CD4-positive, alpha-beta T cell treated with Interleukin-12 subunit alpha and Interleukin-12 subunit beta, for 1 hour (primary cell): Measurements from ENCODE around the gene BDNF.
"Not testable (repeated sequence)": the region's sequence is repeated elsewhere in the genome, so short reads cannot be mapped to it uniquely, and the experiment has no call there.

Experiments
- DNase-seq: peaks from one replicate; pipeline ENCODE4 v3.0.0-alpha.2; 2020

Gene BDNF

DNA sequence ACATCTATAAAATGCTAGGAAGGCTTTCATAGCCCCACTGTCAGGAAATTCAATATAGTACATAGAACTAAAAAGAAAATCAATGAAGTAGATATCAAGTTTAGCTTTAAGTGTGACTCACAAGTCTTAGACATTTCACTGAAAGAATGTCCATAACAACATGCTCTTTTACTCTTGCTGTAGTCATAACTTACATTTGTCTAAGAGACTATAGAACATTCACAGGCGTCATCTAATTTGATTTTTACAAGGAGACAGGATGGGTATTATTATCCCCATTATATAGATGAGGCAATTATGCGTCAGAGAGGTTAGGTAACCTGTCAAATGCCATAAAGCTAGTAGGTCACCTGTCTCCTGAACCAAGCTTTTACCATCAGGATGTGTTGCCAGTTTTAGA lies 36.9 kb downstream of the BDNF start:
- no peak for DNase-seq

- DNase-seq, result no peak
These were observed 40.1 kb downstream of the BDNF start for GRCh38 chr11:27660171-27660570.

- DNase-seq, result no peak
These were observed 41.6 kb downstream of the BDNF start for GRCh38 chr11:27658535-27659236.

- no peak for DNase-seq
These were observed 43.3 kb downstream of the BDNF start for GRCh38 chr11:27656806-27657483.

- DNase-seq, result no peak
These were observed 43.9 kb downstream of the BDNF start for GRCh38 chr11:27656320-27656719.

GRCh38 chr11:27653990-27654758 lies 46.1 kb downstream of the BDNF start:
- no peak for DNase-seq

- no peak for DNase-seq
These were observed 48.5 kb downstream of the BDNF start for GRCh38 chr11:27651711-27652110.

DNA sequence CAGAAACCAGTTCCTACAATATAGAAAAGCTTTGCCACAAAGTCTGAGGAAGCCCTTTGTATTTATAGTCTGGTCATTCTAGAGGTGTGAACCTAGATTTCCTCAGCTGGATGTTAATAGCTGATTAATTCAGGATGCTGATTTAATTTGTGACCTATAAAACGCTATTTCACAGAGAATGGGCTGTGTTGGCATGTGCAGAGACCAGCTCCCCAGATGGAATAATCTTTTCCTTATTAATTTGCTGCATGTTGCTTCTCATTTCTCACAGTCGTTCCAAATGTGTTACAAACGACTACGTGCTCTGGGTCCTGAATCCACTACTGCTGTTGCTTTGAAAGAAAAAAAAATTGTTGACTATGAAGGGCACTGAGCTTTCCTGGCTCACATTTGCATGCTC lies 49.3 kb downstream of the BDNF start:
- no peak for DNase-seq

- no peak for DNase-seq
These were observed 50.5 kb downstream of the BDNF start for GRCh38 chr11:27649800-27650199.

DNA sequence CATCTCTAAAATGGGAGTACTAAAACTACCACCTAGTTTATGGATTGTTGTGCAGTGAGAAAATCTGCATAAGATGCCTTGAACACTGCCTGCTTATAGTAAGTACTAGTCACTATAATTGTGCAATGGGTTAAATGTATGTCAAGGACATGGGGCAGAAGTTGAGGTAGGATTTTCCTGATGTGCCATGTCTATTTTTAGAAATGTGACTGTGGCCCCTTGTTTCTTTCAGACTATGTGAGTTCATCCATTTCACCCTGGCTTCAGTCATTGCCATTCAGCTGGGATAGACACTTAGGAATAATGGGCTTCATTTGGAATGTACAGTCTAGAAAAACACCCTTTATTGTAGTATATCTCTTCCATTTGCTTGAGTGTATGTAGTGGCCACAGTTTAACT lies 51.4 kb downstream of the BDNF start:
- no peak for DNase-seq

GRCh38 chr11:27646051-27646818 lies 54.0 kb downstream of the BDNF start:
- DNase-seq, result no peak

GRCh38 chr11:27642954-27643353 lies 57.3 kb downstream of the BDNF start:
- DNase-seq, result no peak

DNA sequence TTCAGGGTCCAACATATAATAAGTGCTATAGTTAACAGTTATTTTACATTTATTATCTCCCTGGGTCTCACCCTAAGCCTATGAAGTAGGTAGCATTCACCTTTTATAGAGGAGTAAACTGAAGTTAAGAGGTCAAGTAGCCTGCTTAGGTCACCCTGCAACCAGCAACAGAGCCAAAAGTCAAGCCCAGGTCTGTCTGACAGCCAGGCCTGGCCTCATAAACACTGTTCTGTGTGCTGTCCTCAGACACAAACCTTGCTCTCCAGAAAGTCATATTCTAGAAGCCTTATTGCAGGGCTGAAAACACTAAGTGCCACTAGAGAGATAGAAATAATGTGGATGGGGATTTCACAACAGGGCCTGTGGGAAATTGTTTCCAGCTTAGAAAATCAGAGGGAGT lies 59.3 kb downstream of the BDNF start:
- no peak for DNase-seq

GRCh38 chr11:27635567-27636037 lies 64.7 kb downstream of the BDNF start:
- DNase-seq, result no peak

- DNase-seq, result not testable (repeated sequence)
These were observed 65.5 kb downstream of the BDNF start for GRCh38 chr11:27634776-27635175.

- not testable (repeated sequence) for DNase-seq
These were observed 66.0 kb downstream of the BDNF start for GRCh38 chr11:27634282-27634681.

DNA sequence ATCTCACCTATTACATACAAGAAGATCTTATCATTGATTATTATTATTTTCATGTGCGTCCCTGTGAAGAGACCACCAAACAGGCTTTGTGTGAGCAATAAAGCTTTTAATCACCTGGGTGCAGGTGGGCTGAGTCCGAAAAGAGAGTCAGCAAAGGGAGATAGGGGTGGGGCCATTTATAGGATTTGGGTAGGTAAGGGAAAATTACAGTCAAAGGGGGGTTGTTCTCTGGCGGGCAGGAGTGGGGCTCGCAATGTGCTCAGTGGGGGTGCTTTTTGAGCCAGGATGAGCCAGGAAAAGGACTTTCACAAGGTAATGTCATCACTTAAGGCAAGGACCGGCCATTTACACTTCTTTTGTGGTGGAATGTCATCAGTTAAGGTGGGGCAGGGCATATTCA lies 71.2 kb downstream of the BDNF start:
- not testable (repeated sequence) for DNase-seq

GRCh38 chr11:27627979-27628378 lies 72.3 kb downstream of the BDNF start:
- no peak for DNase-seq

DNA sequence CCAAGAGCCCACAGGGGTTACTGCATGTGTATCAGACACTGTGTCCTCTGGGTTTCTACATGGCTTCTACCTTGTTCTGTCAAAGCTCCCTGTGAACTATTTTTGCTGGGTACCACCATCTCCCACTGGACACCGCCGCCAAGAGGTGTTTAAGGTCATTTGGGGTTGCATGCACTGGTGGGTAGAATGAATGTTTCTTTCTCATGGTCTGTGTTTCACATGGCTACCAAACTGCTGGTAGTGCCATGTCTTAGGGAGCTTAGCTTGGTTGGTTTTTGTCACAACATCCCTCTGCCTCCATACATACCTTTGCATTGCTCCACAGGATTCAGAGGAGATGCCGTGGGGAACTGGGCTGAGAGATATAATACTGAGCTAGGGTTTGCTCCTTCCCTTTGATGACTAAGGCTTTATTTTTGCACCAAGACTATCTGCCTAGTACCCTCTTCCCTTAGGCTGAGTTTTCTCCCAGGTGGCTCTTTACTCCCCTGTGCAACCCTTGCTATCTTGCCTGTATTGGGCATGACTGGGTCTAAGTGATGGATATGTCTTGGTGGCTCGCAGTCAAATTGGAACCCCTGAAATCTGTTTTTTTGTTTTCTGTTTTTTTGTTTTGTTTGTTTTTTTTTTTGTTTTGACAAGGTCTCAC lies 73.2 kb downstream of the BDNF start:
- DNase-seq, result no peak

GRCh38 chr11:27626269-27626937 lies 73.9 kb downstream of the BDNF start:
- DNase-seq, result no peak

- no peak for DNase-seq
These were observed 74.8 kb downstream of the BDNF start for GRCh38 chr11:27625347-27625912.
